ENCODE results near the gene TNFAIP2. TPM values are rescaled to one million over a fixed set of nuclear protein-coding genes. Genes with fewer than 3 reads are reported as not detected.
"Not testable (repeated sequence)": the region's sequence is repeated elsewhere in the genome, so short reads cannot be mapped to it uniquely, and the experiment has no call there.

The TNFAIP2 gene
- total RNA-seq, 1 donor from 2014 or later: 19.6 TPM

GRCh38 chr14:103172921-103173320 is 49.7 kb downstream of the TNFAIP2 start:
- TF ChIP-seq, protein P1, sequence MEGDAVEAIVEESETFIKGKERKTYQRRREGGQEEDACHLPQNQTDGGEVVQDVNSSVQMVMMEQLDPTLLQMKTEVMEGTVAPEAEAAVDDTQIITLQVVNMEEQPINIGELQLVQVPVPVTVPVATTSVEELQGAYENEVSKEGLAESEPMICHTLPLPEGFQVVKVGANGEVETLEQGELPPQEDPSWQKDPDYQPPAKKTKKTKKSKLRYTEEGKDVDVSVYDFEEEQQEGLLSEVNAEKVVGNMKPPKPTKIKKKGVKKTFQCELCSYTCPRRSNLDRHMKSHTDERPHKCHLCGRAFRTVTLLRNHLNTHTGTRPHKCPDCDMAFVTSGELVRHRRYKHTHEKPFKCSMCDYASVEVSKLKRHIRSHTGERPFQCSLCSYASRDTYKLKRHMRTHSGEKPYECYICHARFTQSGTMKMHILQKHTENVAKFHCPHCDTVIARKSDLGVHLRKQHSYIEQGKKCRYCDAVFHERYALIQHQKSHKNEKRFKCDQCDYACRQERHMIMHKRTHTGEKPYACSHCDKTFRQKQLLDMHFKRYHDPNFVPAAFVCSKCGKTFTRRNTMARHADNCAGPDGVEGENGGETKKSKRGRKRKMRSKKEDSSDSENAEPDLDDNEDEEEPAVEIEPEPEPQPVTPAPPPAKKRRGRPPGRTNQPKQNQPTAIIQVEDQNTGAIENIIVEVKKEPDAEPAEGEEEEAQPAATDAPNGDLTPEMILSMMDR (IDR thresholded peaks at IDR 0.05; ENCODE audit: unreplicated experiment): no peak
- H3K36me3 Mint-ChIP-seq (ENCODE audit: insufficient read depth): peaks cover 11% of the 10 kb centered on the region
- DNase-seq (ENCODE audit: low spot score, unreplicated experiment): no peak
- H3K4me1 Mint-ChIP-seq (ENCODE audit: low read depth): no peaks in the 10 kb centered on the region
- H3K27ac Mint-ChIP-seq: no peak overlapping the region
- no peaks in the 10 kb centered on the region for H3K27me3 Mint-ChIP-seq
- no peak overlapping the region for H3K4me3 Mint-ChIP-seq (ENCODE audit: low read depth)
- H3K9me3 Mint-ChIP-seq (ENCODE audit: low read depth): peaks cover 37% of the 10 kb centered on the region

- H3K27ac Mint-ChIP-seq; H3K4me1 Mint-ChIP-seq (ENCODE audit: low read depth); DNase-seq (ENCODE audit: low spot score, unreplicated experiment); H3K4me3 Mint-ChIP-seq (ENCODE audit: low read depth); H3K27me3 Mint-ChIP-seq: not testable (repeated sequence)
- peaks cover 37% of the 10 kb centered on the region for H3K9me3 Mint-ChIP-seq (ENCODE audit: low read depth)
- peaks cover 11% of the 10 kb centered on the region for H3K36me3 Mint-ChIP-seq (ENCODE audit: insufficient read depth)
Measured at GRCh38 chr14:103173887-103174286, 50.6 kb downstream of the TNFAIP2 start.

DNA sequence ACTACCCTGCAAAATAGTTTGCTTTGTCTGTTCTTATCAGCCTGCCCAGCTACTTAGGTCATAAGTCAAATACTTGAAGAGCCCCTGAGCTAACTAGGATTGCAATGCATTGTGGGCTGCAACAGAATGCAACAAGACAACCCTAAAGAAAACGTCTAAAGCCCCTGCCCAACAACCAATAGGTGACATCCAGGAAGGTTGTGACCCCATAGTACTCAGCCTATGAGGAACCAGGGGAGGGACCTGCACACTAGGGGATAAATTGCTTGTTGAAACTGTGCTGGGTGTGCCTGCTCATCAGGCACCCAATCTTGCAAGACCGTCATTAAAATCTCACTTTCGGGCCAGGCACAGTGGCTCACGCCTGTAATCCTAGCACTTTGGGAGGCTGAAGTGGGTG is 52.9 kb downstream of the TNFAIP2 start:
- H3K4me1 Mint-ChIP-seq (ENCODE audit: low read depth): not testable (repeated sequence)

GRCh38 chr14:103177376-103177775 is 54.1 kb downstream of the TNFAIP2 start:
- DNase-seq (ENCODE audit: low spot score, unreplicated experiment): no peak
- H3K4me3 Mint-ChIP-seq (ENCODE audit: low read depth): no peak overlapping the region
- TF ChIP-seq, protein P1 (IDR thresholded peaks at IDR 0.05; ENCODE audit: unreplicated experiment): no peak
- H3K4me1 Mint-ChIP-seq (ENCODE audit: low read depth): no peaks in the 10 kb centered on the region
- H3K9me3 Mint-ChIP-seq (ENCODE audit: low read depth): peaks cover 16% of the 10 kb centered on the region
- no peak overlapping the region for H3K27ac Mint-ChIP-seq
- H3K36me3 Mint-ChIP-seq (ENCODE audit: insufficient read depth): peaks cover 8% of the 10 kb centered on the region
- peaks cover 5% of the 10 kb centered on the region for H3K27me3 Mint-ChIP-seq

More for the DNA sequence above, 52.9 kb downstream of the TNFAIP2 start:
- not testable (repeated sequence) for H3K36me3 Mint-ChIP-seq (ENCODE audit: insufficient read depth); H3K27me3 Mint-ChIP-seq; H3K4me3 Mint-ChIP-seq (ENCODE audit: low read depth); DNase-seq (ENCODE audit: low spot score, unreplicated experiment)
- H3K9me3 Mint-ChIP-seq (ENCODE audit: low read depth): peaks cover 23% of the 10 kb centered on the region
- peak overlapping the region; percentile 16 for H3K27ac Mint-ChIP-seq

GRCh38 chr14:103178521-103178920 is 55.3 kb downstream of the TNFAIP2 start:
- Mint-ChIP-seq H3K27me3 (peaks cover 5% of the 10 kb centered on the region), H3K27ac (no peak overlapping the region), H3K4me1 (ENCODE audit: low read depth) (no peaks in the 10 kb centered on the region), H3K4me3 (ENCODE audit: low read depth) (no peak overlapping the region), H3K9me3 (ENCODE audit: low read depth) (peaks cover 11% of the 10 kb centered on the region), H3K36me3 (ENCODE audit: insufficient read depth) (peaks cover 6% of the 10 kb centered on the region)
- TF ChIP-seq, protein P1 (IDR thresholded peaks at IDR 0.05; ENCODE audit: unreplicated experiment): no peak
- no peak for DNase-seq (ENCODE audit: low spot score, unreplicated experiment)

DNA sequence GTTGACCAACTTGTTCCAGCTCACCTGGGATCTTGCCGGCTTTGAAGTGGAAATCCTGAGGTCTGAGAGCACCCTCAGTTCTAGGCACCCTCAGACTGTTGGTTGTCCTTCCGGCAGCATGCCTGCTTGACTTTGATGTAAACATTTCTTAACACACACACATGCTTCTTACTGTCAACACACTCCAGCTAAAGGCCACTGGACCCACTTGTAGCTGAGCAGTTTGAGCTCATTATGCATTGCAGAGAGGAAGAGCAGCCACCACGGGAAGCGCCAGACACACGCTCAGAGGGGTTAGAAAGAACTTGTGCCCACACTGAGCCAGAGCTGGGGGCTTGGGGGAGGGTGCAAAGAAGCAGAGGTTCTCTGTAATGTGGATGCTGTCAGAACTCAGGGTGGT is 55.8 kb downstream of the TNFAIP2 start:
- Mint-ChIP-seq H3K27ac (no peak overlapping the region), H3K27me3 (peaks cover 5% of the 10 kb centered on the region), H3K36me3 (ENCODE audit: insufficient read depth) (peaks cover 6% of the 10 kb centered on the region), H3K4me3 (ENCODE audit: low read depth) (no peak overlapping the region), H3K4me1 (ENCODE audit: low read depth) (no peaks in the 10 kb centered on the region), H3K9me3 (ENCODE audit: low read depth) (peaks cover 11% of the 10 kb centered on the region)
- DNase-seq (ENCODE audit: low spot score, unreplicated experiment): no peak
- TF ChIP-seq, protein P1 (IDR thresholded peaks at IDR 0.05; ENCODE audit: unreplicated experiment): no peak
